HEK293 (cell line): ENCODE measurements around the gene CHSY1.

ENCODE experiments used
- ATF2 ChIP-seq: fragments of 450-650 bp; formaldehyde crosslinking; IDR thresholded peaks from 2 replicates; pipeline ENCODE4 v1.5.1; 2016; ENCODE audit warnings: missing biosample characterization, missing genetic modification characterization, low read depth
- CTCF ChIP-seq: fragments of 450-650 bp; formaldehyde crosslinking; IDR thresholded peaks from 2 replicates; pipeline ENCODE4 v1.5.1; 2016; ENCODE audit warnings: missing biosample characterization, missing genetic modification characterization
- ELK4 ChIP-seq: IDR thresholded peaks from 2 replicates; pipeline ENCODE4 v1.6.1; 2011; ENCODE audit warnings: mild to moderate bottlenecking, low read depth, low read length, borderline replicate concordance
- KLF10 ChIP-seq: fragments of 450-650 bp; IDR thresholded peaks from 2 replicates; pipeline ENCODE4 v1.5.1; 2018; ENCODE audit warnings: missing biosample characterization, mild to moderate bottlenecking, missing genetic modification characterization
- PRDM10 ChIP-seq: fragments of 450-650 bp; formaldehyde crosslinking; IDR thresholded peaks from 2 replicates; pipeline ENCODE4 v1.5.1; 2016; ENCODE audit warnings: missing biosample characterization, missing genetic modification characterization
- REST ChIP-seq: fragments of 450-650 bp; formaldehyde crosslinking; IDR thresholded peaks from 2 replicates; pipeline ENCODE4 v1.5.1; 2016; ENCODE audit warnings: missing biosample characterization, missing genetic modification characterization
- SP2 ChIP-seq: fragments of 450-650 bp; formaldehyde crosslinking; IDR thresholded peaks from 2 replicates; pipeline ENCODE4 v1.5.1; 2016; ENCODE audit warnings: missing biosample characterization, missing genetic modification characterization
- ZBTB1 ChIP-seq: fragments of 450-650 bp; formaldehyde crosslinking; IDR thresholded peaks from 2 replicates; pipeline ENCODE4 v1.5.1; 2016; ENCODE audit warnings: missing biosample characterization, missing genetic modification characterization
- ZBTB26 ChIP-seq: fragments of 450-650 bp; formaldehyde crosslinking; optimal IDR thresholded peaks from 2 replicates; pipeline ENCODE3; 2016; ENCODE audit warnings: missing biosample characterization, mild to moderate bottlenecking, missing genetic modification characterization
- ZFP37 ChIP-seq: fragments of 450-650 bp; formaldehyde crosslinking; IDR thresholded peaks from 2 replicates; pipeline ENCODE4 v1.5.1; 2016; ENCODE audit warnings: missing biosample characterization, missing genetic modification characterization
- ZNF302 ChIP-seq: fragments of 450-650 bp; formaldehyde crosslinking; IDR thresholded peaks from 2 replicates; pipeline ENCODE4 v1.5.1; 2016; ENCODE audit warnings: missing biosample characterization, missing genetic modification characterization, low read depth
- ZNF335 ChIP-seq: fragments of 450-650 bp; formaldehyde crosslinking; conservative IDR thresholded peaks from 2 replicates; pipeline ENCODE4 v1.5.1; 2016; ENCODE audit warnings: missing biosample characterization, missing genetic modification characterization
- ZNF341 ChIP-seq: fragments of 450-650 bp; formaldehyde crosslinking; IDR thresholded peaks from 2 replicates; pipeline ENCODE4; 2016; ENCODE audit warnings: low read depth, missing biosample characterization, missing genetic modification characterization
- ZNF501 ChIP-seq: fragments of 450-650 bp; formaldehyde crosslinking; IDR thresholded peaks from 2 replicates; pipeline ENCODE4 v1.5.1; 2016; ENCODE audit warnings: missing biosample characterization, missing genetic modification characterization

- TF ChIP-seq CTCF (tag by site-specific recombination) (no peak), ZFP37 (tag by site-specific recombination) (no peak), ZBTB1 (no peak), KLF10 (tag by site-specific recombination) (no peak), ZBTB26 (tag by site-specific recombination) (no peak), ATF2 (tag by site-specific recombination) (no peak), SP2 (no peak), ZNF335 (tag by site-specific recombination) (no peak), ELK4 (no peak), REST (tag by site-specific recombination) (no peak), ZNF302 (tag by site-specific recombination) (no peak), ZNF501 (tag by site-specific recombination) (no peak), ZNF341 (tag by site-specific recombination) (no peak), PRDM10 (tag by site-specific recombination) (no peak)
Measured at GRCh38 chr15:101254157-101255050, 2.6 kb upstream of the CHSY1 start.
